Measurements from ENCODE around the gene SLC25A24.

GRCh38 chr1:108129999-108130398, 70.1 kb downstream of the SLC25A24 start:
- TF ChIP-seq ARNTL (CRISPR knock-in tag; IDR thresholded peaks at IDR 0.05; ENCODE audit: borderline replicate concordance, low read depth): no peak
- no peak for TF ChIP-seq OSR1 (CRISPR knock-in tag; IDR thresholded peaks at IDR 0.05)
- TF ChIP-seq ZNF8 (CRISPR knock-in tag; IDR thresholded peaks at IDR 0.05): no peak
- TF ChIP-seq PPARA (CRISPR knock-in tag; IDR thresholded peaks at IDR 0.05; ENCODE audit: borderline replicate concordance): no peak
- TF ChIP-seq, protein P1, sequence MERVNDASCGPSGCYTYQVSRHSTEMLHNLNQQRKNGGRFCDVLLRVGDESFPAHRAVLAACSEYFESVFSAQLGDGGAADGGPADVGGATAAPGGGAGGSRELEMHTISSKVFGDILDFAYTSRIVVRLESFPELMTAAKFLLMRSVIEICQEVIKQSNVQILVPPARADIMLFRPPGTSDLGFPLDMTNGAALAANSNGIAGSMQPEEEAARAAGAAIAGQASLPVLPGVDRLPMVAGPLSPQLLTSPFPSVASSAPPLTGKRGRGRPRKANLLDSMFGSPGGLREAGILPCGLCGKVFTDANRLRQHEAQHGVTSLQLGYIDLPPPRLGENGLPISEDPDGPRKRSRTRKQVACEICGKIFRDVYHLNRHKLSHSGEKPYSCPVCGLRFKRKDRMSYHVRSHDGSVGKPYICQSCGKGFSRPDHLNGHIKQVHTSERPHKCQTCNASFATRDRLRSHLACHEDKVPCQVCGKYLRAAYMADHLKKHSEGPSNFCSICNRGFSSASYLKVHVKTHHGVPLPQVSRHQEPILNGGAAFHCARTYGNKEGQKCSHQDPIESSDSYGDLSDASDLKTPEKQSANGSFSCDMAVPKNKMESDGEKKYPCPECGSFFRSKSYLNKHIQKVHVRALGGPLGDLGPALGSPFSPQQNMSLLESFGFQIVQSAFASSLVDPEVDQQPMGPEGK (CRISPR knock-in tag; IDR thresholded peaks at IDR 0.05; ENCODE audit: borderline replicate concordance): no peak
